Testis (tissue), 2 donors: Measurements from ENCODE around the gene EBI3.

Experiments used
- CTCF ChIP-seq, 3 experiments: fragments of 450-650 bp in 2 of 3; fragments of 200-600 bp in 1 of 3; sonication (generic) in 1 of 3; IDR thresholded peaks; one replicate each; pipeline ENCODE4 v1.5.1; 2016 to 2019; ENCODE audit warnings: antibody characterized with exemption in 3 of 3, mild to moderate bottlenecking in 2 of 3, moderate library complexity in 1 of 3
- POLR2A ChIP-seq: fragments of 450-650 bp; IDR thresholded peaks from one replicate; pipeline ENCODE4 v1.6.1; 2017; ENCODE audit warnings: antibody characterized with exemption, mild to moderate bottlenecking, moderate library complexity

- TF ChIP-seq CTCF (IDR thresholded peaks at IDR 0.05) (no peak), POLR2A (no peak)
These were observed 3.4 kb upstream of the EBI3 start for GRCh38 chr19:4225885-4226284.
